ENCODE data around the gene PLA2G6. TPM values are rescaled to one million over a fixed set of nuclear protein-coding genes. Genes with fewer than 3 reads are reported as not detected.

Gene PLA2G6
- total RNA-seq, 1 experiment from 2014 or later, result 29.9 TPM

GRCh38 chr22:38141217-38141973 lies 40.2 kb downstream of the PLA2G6 start (continued):
- no peak for TF ChIP-seq ERG (CRISPR knock-in tag; IDR thresholded peaks at IDR 0.05)
- no peak for TF ChIP-seq HMGXB4 (CRISPR knock-in tag; IDR thresholded peaks at IDR 0.05)

- no peak for DNase-seq (ENCODE audit: low spot score)
- TF ChIP-seq ATF6 (CRISPR knock-in tag; IDR thresholded peaks at IDR 0.05) (no peak), ZNF423 (CRISPR knock-in tag; IDR thresholded peaks at IDR 0.05) (no peak), RELA (CRISPR knock-in tag; IDR thresholded peaks at IDR 0.05; ENCODE audit: borderline replicate concordance) (no peak), IRF1 (CRISPR knock-in tag; IDR thresholded peaks at IDR 0.05) (no peak), FOXP4 (CRISPR knock-in tag; IDR thresholded peaks at IDR 0.05) (no peak), MYBL2 (CRISPR knock-in tag; IDR thresholded peaks at IDR 0.05) (no peak), E2F4 (CRISPR knock-in tag; IDR thresholded peaks at IDR 0.05; ENCODE audit: borderline replicate concordance, low read depth) (no peak), STAT6 (CRISPR knock-in tag; conservative IDR thresholded peaks at IDR 0.05; ENCODE audit: low read depth) (no peak), ZBTB43 (CRISPR knock-in tag; IDR thresholded peaks at IDR 0.05) (no peak), SMAD3 (CRISPR knock-in tag; IDR thresholded peaks at IDR 0.05; ENCODE audit: borderline replicate concordance) (no peak), TEAD1 (CRISPR knock-in tag; IDR thresholded peaks at IDR 0.05) (no peak), OVOL2 (CRISPR knock-in tag; IDR thresholded peaks at IDR 0.05; ENCODE audit: borderline replicate concordance) (no peak), ZNF138 (CRISPR knock-in tag; conservative IDR thresholded peaks at IDR 0.05) (no peak), SMAD4 (CRISPR knock-in tag; IDR thresholded peaks at IDR 0.05) (no peak), HMGA2 (CRISPR knock-in tag; IDR thresholded peaks at IDR 0.05) (no peak), FOXP1 (CRISPR knock-in tag; IDR thresholded peaks at IDR 0.05; ENCODE audit: borderline replicate concordance) (no peak)
- Mint-ChIP-seq H3K27ac (no peak overlapping the region), H3K9me3 (no peaks in the 10 kb centered on the region), H3K4me3 (no peak overlapping the region), H3K27me3 (ENCODE audit: low read depth) (no peaks in the 10 kb centered on the region), H3K4me1 (no peaks in the 10 kb centered on the region), H3K36me3 (peaks cover 11% of the 10 kb centered on the region)
- no peak for ATAC-seq
- POLR2A ChIA-PET, result no interaction called here
- CTCF ChIA-PET, result interaction anchor here (0.8 to 2.5 kb wide), 8 partner anchors 15 to 88 kb away, joined by 3 to 9 read pairs (median 4); no protein-coding TSS in a partner anchor
These were observed 41.7 kb downstream of the PLA2G6 start for GRCh38 chr22:38139901-38140300.
